Vagina (tissue), 2 donors: ENCODE measurements around the gene FAM181A.

ENCODE experiments used
- POLR2AphosphoS5 ChIP-seq, 2 donors: sonication (generic); formaldehyde crosslinking; IDR thresholded peaks; one replicate each; pipeline ENCODE4 v1.9.0; 2017; ENCODE audit warnings: antibody characterized with exemption in 2 of 2, mild to moderate bottlenecking in 2 of 2, low read depth in 1 of 2; ENCODE audit not compliant: insufficient read depth in 1 of 2
- TF ChIP-seq, protein P1 (sequence below), 3 experiments: fragments of 450-650 bp in 2 of 3; fragments of 200-600 bp in 1 of 3; sonication (generic) in 1 of 3; IDR thresholded peaks; one replicate each; pipeline ENCODE4 v1.5.1; 2017 to 2019; ENCODE audit warnings: antibody characterized with exemption in 3 of 3, mild to moderate bottlenecking in 2 of 3, moderate library complexity in 2 of 3

DNA sequence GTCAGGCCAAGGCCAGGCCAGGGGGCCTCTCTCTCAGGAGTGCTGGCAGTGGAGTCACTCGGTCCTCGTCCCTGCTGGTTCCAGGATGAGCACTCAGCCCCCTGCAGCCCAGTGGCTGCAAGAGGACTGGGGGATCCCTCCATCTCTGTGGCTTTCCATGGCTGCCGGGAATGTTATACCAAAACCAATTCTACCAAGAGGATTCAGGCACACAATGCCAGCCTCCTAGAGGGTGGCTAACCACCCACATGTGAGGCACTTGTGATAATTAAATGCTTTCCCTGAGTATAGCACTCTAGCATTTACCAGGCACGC is 27.3 kb downstream of the FAM181A start:
- TF ChIP-seq, protein P1, sequence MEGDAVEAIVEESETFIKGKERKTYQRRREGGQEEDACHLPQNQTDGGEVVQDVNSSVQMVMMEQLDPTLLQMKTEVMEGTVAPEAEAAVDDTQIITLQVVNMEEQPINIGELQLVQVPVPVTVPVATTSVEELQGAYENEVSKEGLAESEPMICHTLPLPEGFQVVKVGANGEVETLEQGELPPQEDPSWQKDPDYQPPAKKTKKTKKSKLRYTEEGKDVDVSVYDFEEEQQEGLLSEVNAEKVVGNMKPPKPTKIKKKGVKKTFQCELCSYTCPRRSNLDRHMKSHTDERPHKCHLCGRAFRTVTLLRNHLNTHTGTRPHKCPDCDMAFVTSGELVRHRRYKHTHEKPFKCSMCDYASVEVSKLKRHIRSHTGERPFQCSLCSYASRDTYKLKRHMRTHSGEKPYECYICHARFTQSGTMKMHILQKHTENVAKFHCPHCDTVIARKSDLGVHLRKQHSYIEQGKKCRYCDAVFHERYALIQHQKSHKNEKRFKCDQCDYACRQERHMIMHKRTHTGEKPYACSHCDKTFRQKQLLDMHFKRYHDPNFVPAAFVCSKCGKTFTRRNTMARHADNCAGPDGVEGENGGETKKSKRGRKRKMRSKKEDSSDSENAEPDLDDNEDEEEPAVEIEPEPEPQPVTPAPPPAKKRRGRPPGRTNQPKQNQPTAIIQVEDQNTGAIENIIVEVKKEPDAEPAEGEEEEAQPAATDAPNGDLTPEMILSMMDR (IDR thresholded peaks at IDR 0.05), result no peak
- no peak for TF ChIP-seq POLR2AphosphoS5 (IDR thresholded peaks at IDR 0.05; ENCODE audit: insufficient read depth in 1 of 2, low read depth in 1 of 2)
